ENCODE measurements around the gene SEL1L. TPM values are rescaled to one million over a fixed set of nuclear protein-coding genes. Genes with fewer than 3 reads are reported as not detected.
"Not testable (repeated sequence)": the region's sequence is repeated elsewhere in the genome, so short reads cannot be mapped to it uniquely, and the experiment has no call there.

SEL1L gene
- total and polyA plus RNA-seq, 2 donors: 17.0 to 22.1 TPM

DNA sequence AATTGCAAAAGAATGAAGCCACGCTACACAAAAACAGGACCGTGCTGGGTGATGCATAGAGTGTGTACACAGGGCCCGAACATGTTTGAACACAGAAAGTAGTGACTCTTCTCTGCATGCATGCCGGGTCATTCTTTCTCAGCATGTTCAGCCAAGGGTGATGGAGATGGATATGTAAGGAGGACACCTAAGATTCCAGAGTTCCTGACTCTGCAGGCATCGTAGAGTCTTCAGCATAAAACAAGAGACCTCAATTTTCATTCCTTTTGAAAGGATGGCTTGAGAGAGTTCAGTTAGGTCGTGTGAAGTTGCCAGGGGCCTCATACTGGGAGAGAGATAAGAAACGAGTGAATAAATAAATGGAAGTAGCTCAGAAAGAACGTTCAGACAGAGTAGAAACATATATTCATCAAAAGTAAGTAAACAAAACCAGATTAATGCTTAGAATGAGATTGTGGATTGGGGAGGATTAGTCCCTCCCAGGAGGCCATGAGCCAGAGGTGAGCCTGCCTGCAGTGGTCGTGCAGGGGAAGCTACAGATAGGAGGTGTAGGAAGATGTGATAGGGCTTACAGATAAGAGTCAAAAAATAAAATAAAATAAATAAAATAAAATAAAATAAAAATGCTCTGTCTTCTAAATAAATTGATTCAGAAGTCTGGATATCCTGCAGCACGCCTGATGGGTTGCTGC lies 27.6 kb upstream of the SEL1L start:
- Histone ChIP-seq H3K36me3 (ENCODE audit: control insufficient read depth in 2 of 2, insufficient read depth in 2 of 2, low read length in 1 of 2) (no peaks in the 10 kb centered on the region), H3K27me3 (ENCODE audit: control insufficient read depth in 2 of 2, insufficient read depth in 1 of 2, low read length in 1 of 2) (no peaks in the 10 kb centered on the region), H3K27ac (ENCODE audit: low read depth in 1 of 2, low read length in 1 of 2) (no peak overlapping the region), H3K4me1 (ENCODE audit: control insufficient read depth in 2 of 2, insufficient read depth in 2 of 2, low read length in 2 of 2) (no peaks in the 10 kb centered on the region), H3K4me3 (ENCODE audit: low read length in 2 of 2) (no peak overlapping the region), H3K9me3 (ENCODE audit: control insufficient read depth in 2 of 2, insufficient read depth in 1 of 2, low read length in 1 of 2) (no peaks in the 10 kb centered on the region)
- WGBS: 85% methylated on average over 10 of the region's 10 CpGs
- DNase-seq (ENCODE audit: low read depth in 6 of 9, low spot score in 9 of 9): no peak

DNA sequence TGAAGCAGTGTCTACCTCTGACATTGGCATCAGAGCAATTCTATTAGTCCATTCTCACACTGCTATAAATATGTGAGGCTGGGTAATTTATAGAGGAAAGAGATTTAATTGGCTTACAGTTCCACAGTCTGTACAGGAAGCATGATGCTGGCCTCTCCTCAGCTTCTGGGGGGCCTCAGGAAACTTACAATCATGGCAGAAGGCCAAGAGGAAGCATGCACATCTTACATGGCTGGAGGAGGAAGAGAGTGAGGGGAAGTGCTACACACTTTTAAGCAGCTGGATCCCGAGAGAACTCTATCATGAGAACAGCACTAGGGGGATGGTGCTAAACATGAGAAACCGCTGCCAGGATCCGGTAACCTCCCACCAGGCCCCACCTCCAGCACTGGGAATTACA lies 25.7 kb upstream of the SEL1L start:
- Histone ChIP-seq H3K27me3 (ENCODE audit: control insufficient read depth in 2 of 2, insufficient read depth in 1 of 2, low read length in 1 of 2) (no peaks in the 10 kb centered on the region), H3K9me3 (ENCODE audit: control insufficient read depth in 2 of 2, insufficient read depth in 1 of 2, low read length in 1 of 2) (no peaks in the 10 kb centered on the region), H3K4me3 (ENCODE audit: low read length in 2 of 2) (no peak overlapping the region), H3K4me1 (ENCODE audit: control insufficient read depth in 2 of 2, insufficient read depth in 2 of 2, low read length in 2 of 2) (no peaks in the 10 kb centered on the region), H3K36me3 (ENCODE audit: control insufficient read depth in 2 of 2, insufficient read depth in 2 of 2, low read length in 1 of 2) (no peaks in the 10 kb centered on the region), H3K27ac (ENCODE audit: low read depth in 1 of 2, low read length in 1 of 2) (no peak overlapping the region)
- WGBS: 56% methylated on average over 3 of the region's 3 CpGs
- no peak for DNase-seq (ENCODE audit: low read depth in 6 of 9, low spot score in 9 of 9)

DNA sequence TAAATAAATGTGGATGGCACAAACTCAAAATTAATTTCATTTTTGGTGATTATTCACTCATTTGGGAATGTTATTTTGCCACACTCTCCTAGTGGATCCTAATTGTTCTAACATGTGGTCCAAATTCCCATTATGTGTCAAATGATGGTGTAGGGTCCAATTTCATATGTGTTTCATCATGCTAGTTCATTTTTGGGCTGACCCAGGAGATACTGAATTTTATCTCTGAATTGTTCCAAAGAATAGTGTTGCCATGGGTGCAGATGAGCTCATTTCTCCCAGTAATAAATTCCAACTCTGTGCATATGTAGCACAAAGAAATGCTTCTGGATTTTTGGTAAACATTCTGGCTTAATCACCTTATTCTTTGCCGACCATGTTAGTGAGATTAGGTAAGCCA lies 23.5 kb upstream of the SEL1L start:
- no peak for DNase-seq (ENCODE audit: low read depth in 6 of 9, low spot score in 9 of 9)
- Histone ChIP-seq H3K27ac (ENCODE audit: low read depth in 1 of 2, low read length in 1 of 2) (no peak overlapping the region), H3K4me3 (ENCODE audit: low read length in 2 of 2) (no peak overlapping the region), H3K36me3 (ENCODE audit: control insufficient read depth in 2 of 2, insufficient read depth in 2 of 2, low read length in 1 of 2) (no peaks in the 10 kb centered on the region), H3K9me3 (ENCODE audit: control insufficient read depth in 2 of 2, insufficient read depth in 1 of 2, low read length in 1 of 2) (no peaks in the 10 kb centered on the region), H3K27me3 (ENCODE audit: control insufficient read depth in 2 of 2, insufficient read depth in 1 of 2, low read length in 1 of 2) (no peaks in the 10 kb centered on the region), H3K4me1 (ENCODE audit: control insufficient read depth in 2 of 2, insufficient read depth in 2 of 2, low read length in 2 of 2) (no peaks in the 10 kb centered on the region)
- 92% methylated on average over 1 of the region's 1 CpG for WGBS

DNA sequence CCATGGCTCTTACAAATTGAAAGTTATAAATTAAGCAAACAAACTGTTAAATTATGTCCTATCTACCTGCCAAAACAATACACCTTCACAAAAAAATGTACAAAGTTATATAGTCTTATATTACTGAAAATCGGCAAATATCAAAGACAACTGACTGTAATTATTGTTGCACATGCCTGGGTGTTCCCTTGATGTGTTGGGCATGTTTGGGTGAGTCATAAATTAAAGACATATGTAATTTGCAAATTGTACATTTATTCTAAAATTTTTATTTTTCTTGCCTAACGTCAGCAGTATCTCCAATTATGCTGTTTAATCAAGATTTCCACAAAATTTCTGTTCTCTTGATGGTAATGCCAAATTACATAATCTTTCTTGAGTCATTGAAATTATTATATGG lies 22.0 kb upstream of the SEL1L start:
- H3K4me3 ChIP-seq (ENCODE audit: low read length in 2 of 2): no peak overlapping the region

DNA sequence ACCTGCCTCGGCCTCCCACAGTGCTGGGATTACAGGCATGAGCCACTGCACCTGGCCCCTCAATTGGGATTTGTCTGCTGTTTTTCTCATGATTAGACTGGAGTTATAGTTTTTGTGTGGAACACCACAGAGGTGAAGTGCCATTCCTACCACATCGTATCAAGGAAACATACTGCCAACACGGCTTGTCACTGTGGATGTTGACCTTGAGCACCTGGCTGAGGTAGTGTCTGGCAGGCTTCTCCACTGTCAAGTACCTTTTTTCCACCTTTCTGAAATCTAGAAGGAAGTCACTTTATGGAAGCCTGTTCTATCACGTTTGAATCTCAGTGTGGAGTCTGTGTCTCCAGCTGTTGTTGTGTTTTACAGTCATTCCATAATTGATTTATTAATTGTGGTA lies 21.4 kb upstream of the SEL1L start:
- DNase-seq (ENCODE audit: low read depth in 6 of 9, low spot score in 9 of 9): no peak
- WGBS: 84% methylated on average over 4 of the region's 4 CpGs
- Histone ChIP-seq H3K27me3 (ENCODE audit: control insufficient read depth in 2 of 2, insufficient read depth in 1 of 2, low read length in 1 of 2) (no peaks in the 10 kb centered on the region), H3K36me3 (ENCODE audit: control insufficient read depth in 2 of 2, insufficient read depth in 2 of 2, low read length in 1 of 2) (no peaks in the 10 kb centered on the region), H3K4me1 (ENCODE audit: control insufficient read depth in 2 of 2, insufficient read depth in 2 of 2, low read length in 2 of 2) (no peaks in the 10 kb centered on the region), H3K9me3 (ENCODE audit: control insufficient read depth in 2 of 2, insufficient read depth in 1 of 2, low read length in 1 of 2) (no peaks in the 10 kb centered on the region), H3K4me3 (ENCODE audit: low read length in 2 of 2) (no peak overlapping the region), H3K27ac (ENCODE audit: low read depth in 1 of 2, low read length in 1 of 2) (no peak overlapping the region)

More for the DNA sequence above, 22.0 kb upstream of the SEL1L start:
- 93% methylated on average over 2 of the region's 2 CpGs for WGBS
- Histone ChIP-seq H3K27ac (ENCODE audit: low read depth in 1 of 2, low read length in 1 of 2) (no peak overlapping the region), H3K9me3 (ENCODE audit: control insufficient read depth in 2 of 2, insufficient read depth in 1 of 2, low read length in 1 of 2) (no peaks in the 10 kb centered on the region), H3K27me3 (ENCODE audit: control insufficient read depth in 2 of 2, insufficient read depth in 1 of 2, low read length in 1 of 2) (no peaks in the 10 kb centered on the region), H3K36me3 (ENCODE audit: control insufficient read depth in 2 of 2, insufficient read depth in 2 of 2, low read length in 1 of 2) (no peaks in the 10 kb centered on the region), H3K4me1 (ENCODE audit: control insufficient read depth in 2 of 2, insufficient read depth in 2 of 2, low read length in 2 of 2) (no peaks in the 10 kb centered on the region)
- no peak for DNase-seq (ENCODE audit: low read depth in 6 of 9, low spot score in 9 of 9)

DNA sequence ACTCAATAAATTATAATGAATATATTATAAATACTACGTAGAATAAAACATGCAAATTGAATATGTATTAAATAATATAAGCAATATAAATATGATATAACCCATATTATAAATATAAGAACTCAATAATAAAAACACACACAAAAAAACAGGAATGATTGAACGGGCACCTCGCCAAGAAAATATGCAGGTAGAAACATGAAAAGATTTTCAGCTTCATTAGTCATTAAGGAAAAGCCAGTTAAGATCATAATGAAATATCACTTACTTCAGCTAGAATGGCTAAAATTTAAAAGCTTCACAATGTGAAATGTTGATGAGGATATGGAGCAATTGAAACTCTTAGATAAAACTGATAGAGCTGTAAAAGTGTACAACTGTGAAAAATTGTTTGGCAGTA lies 17.8 kb upstream of the SEL1L start:
- Histone ChIP-seq H3K27me3 (ENCODE audit: control insufficient read depth in 2 of 2, insufficient read depth in 1 of 2, low read length in 1 of 2) (no peaks in the 10 kb centered on the region), H3K9me3 (ENCODE audit: control insufficient read depth in 2 of 2, insufficient read depth in 1 of 2, low read length in 1 of 2) (no peaks in the 10 kb centered on the region), H3K36me3 (ENCODE audit: control insufficient read depth in 2 of 2, insufficient read depth in 2 of 2, low read length in 1 of 2) (no peaks in the 10 kb centered on the region), H3K4me1 (ENCODE audit: control insufficient read depth in 2 of 2, insufficient read depth in 2 of 2, low read length in 2 of 2) (no peaks in the 10 kb centered on the region), H3K27ac (ENCODE audit: low read depth in 1 of 2, low read length in 1 of 2) (no peak overlapping the region), H3K4me3 (ENCODE audit: low read length in 2 of 2) (no peak overlapping the region)
- 96% methylated on average over 3 of the region's 3 CpGs for WGBS
- DNase-seq (ENCODE audit: low read depth in 6 of 9, low spot score in 9 of 9): no peak

DNA sequence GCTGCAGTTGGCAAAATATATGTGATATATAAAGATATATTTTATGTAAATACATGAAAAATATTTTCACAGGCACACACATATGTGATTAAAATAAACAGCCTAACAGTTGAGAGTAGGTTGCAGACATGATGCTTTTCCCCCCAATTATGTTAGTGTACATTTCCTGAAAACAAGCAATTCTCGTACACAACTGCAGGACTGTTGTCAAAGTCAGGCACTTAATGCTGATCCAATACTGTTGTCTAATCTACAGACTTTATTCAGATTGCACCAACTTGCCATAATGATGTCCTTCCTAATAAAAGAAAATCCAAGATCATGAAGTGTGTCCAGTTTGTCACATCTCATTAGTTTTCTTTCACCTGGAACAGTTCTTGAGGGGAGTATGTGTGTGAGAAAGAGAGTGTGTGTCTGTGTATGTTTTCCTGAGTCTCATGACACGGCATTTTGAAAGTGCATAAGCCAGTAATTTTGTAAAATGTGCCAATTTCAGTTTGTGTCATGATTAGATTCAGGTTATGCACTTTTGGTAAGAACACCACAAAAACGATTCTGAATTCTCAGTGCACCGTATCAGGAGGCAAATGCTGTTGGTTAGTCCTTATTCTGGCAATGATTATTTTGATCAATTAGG lies 16.5 kb upstream of the SEL1L start:
- Histone ChIP-seq H3K36me3 (ENCODE audit: control insufficient read depth in 2 of 2, insufficient read depth in 2 of 2, low read length in 1 of 2) (no peaks in the 10 kb centered on the region), H3K9me3 (ENCODE audit: control insufficient read depth in 2 of 2, insufficient read depth in 1 of 2, low read length in 1 of 2) (no peaks in the 10 kb centered on the region), H3K27me3 (ENCODE audit: control insufficient read depth in 2 of 2, insufficient read depth in 1 of 2, low read length in 1 of 2) (no peaks in the 10 kb centered on the region), H3K27ac (ENCODE audit: low read depth in 1 of 2, low read length in 1 of 2) (no peak overlapping the region), H3K4me3 (ENCODE audit: low read length in 2 of 2) (no peak overlapping the region), H3K4me1 (ENCODE audit: control insufficient read depth in 2 of 2, insufficient read depth in 2 of 2, low read length in 2 of 2) (no peaks in the 10 kb centered on the region)
- DNase-seq (ENCODE audit: low read depth in 6 of 9, low spot score in 9 of 9): no peak
- WGBS: 68% methylated on average over 4 of the region's 4 CpGs

DNA sequence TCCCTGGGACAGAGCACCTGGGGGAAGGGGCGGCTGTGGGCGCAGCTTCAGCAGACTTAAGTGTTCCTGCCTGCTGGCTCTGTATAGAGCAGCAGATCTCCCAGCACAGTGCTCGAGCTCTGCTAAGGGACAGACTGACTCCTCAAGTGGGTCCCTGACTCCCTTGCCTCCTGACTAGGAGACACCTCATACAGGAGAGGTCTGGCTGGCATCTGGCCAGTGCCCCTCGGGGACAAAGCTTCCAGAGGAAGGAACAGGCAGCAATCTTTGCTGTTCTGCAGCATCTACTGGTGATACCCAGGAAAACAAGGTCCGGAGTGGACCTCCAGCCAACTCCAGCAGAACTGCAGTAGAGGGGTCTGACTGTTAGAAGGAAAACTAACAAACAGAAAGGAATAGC lies 7.6 kb upstream of the SEL1L start:
- not testable (repeated sequence) for H3K36me3 ChIP-seq (ENCODE audit: control insufficient read depth in 2 of 2, insufficient read depth in 2 of 2, low read length in 1 of 2); DNase-seq (ENCODE audit: low read depth in 6 of 9, low spot score in 9 of 9); H3K9me3 ChIP-seq (ENCODE audit: control insufficient read depth in 2 of 2, insufficient read depth in 1 of 2, low read length in 1 of 2); H3K27me3 ChIP-seq (ENCODE audit: control insufficient read depth in 2 of 2, insufficient read depth in 1 of 2, low read length in 1 of 2); H3K4me1 ChIP-seq (ENCODE audit: control insufficient read depth in 2 of 2, insufficient read depth in 2 of 2, low read length in 2 of 2); H3K27ac ChIP-seq (ENCODE audit: low read depth in 1 of 2, low read length in 1 of 2); H3K4me3 ChIP-seq (ENCODE audit: low read length in 2 of 2)
- WGBS: 92% methylated on average over 5 of the region's 5 CpGs

DNA sequence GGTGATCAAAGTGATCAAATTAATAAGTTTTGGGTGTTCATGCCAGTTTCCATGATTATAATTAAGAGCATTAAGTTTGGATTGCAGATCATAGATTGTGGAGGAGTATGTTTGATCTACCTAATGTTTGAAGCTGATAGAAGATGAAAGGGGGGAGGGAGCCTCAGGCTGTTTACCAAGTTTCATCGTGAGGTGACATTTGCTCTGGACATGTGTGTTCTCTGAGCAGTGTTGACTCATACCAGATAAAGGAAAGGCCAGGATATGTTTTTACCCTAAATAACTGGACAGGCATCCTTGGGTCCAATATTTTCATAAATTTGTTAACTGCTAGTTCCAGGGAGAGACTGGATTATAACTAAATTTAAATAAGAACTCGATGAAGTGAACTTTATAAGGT lies 3.5 kb upstream of the SEL1L start:
- no peaks in the 10 kb centered on the region for H3K4me1 ChIP-seq (ENCODE audit: control insufficient read depth in 2 of 2, insufficient read depth in 2 of 2, low read length in 2 of 2)
- no peak overlapping the region for H3K4me3 ChIP-seq (ENCODE audit: low read length in 2 of 2)
- WGBS: 91% methylated on average over 2 of the region's 2 CpGs
- H3K9me3 ChIP-seq (ENCODE audit: control insufficient read depth in 2 of 2, insufficient read depth in 1 of 2, low read length in 1 of 2): no peaks in the 10 kb centered on the region
- H3K36me3 ChIP-seq (ENCODE audit: control insufficient read depth in 2 of 2, insufficient read depth in 2 of 2, low read length in 1 of 2): no peaks in the 10 kb centered on the region
- no peak overlapping the region for H3K27ac ChIP-seq (ENCODE audit: low read depth in 1 of 2, low read length in 1 of 2)
- no peaks in the 10 kb centered on the region for H3K27me3 ChIP-seq (ENCODE audit: control insufficient read depth in 2 of 2, insufficient read depth in 1 of 2, low read length in 1 of 2)
- no peak for DNase-seq (ENCODE audit: low read depth in 6 of 9, low spot score in 9 of 9)

Measured in thymus (tissue), 11 donors.